Urothelium cell line (cell line): ENCODE measurements around the gene SOCS2.
"Not testable (repeated sequence)": the region's sequence is repeated elsewhere in the genome, so short reads cannot be mapped to it uniquely, and the experiment has no call there.

ENCODE experiments used
- DNase-seq: peaks from one replicate; pipeline ENCODE4 v3.0.0; 2011; ENCODE audit warnings: low spot score, mixed read lengths
- FAIRE-seq: peaks from 2 replicates; lab custom pipeline; 2011; peaks lifted over from hg19 to GRCh38; lab: Jason Lieb, UNC

SOCS2 gene, protein sequence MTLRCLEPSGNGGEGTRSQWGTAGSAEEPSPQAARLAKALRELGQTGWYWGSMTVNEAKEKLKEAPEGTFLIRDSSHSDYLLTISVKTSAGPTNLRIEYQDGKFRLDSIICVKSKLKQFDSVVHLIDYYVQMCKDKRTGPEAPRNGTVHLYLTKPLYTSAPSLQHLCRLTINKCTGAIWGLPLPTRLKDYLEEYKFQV

DNA sequence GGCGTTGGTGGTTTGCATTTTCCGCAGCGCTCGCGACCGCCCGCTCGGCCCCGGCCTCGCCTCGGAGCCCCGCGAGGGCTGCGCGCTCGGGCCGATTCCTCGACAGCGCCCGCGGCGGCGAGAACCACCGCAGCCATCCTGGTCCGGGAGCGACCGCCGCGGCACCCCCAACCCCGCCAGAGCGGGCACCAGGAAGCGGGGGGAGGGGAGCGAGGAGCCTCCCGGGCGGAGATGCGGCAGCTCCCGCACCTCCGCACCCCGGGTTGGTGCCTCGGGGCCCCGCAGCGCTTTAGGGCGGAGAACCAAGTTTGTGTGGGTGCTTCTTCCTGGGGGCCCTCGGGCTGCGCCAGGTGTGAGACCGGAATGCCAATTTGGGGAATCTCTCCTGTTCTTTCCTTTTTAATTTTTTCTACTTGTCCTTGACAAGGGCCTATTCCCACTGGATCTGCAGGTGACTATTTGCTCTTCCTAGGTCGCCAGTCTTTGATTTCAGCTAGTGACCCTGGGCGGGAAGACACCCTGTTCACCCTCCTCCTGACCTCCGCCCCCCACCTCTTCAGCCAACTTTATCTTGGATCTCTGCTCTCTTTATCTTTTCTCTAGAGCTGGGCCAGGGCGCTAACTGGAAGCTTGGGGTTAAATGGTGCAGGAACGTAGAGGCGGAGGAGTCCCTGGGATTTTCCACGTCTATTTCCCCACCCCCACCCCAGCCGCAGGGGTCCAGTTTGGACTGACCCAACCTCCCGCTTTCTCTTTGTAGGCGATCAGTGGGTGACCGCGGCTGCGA, at the start of gene SOCS2:
SOCS2 (plus strand) TSS at position 751 of the 787 bp plus-strand sequence. CDS start 223 bp downstream, outside the sequence.
- FAIRE-seq (no peak), DNase-seq (no peak)

DNA sequence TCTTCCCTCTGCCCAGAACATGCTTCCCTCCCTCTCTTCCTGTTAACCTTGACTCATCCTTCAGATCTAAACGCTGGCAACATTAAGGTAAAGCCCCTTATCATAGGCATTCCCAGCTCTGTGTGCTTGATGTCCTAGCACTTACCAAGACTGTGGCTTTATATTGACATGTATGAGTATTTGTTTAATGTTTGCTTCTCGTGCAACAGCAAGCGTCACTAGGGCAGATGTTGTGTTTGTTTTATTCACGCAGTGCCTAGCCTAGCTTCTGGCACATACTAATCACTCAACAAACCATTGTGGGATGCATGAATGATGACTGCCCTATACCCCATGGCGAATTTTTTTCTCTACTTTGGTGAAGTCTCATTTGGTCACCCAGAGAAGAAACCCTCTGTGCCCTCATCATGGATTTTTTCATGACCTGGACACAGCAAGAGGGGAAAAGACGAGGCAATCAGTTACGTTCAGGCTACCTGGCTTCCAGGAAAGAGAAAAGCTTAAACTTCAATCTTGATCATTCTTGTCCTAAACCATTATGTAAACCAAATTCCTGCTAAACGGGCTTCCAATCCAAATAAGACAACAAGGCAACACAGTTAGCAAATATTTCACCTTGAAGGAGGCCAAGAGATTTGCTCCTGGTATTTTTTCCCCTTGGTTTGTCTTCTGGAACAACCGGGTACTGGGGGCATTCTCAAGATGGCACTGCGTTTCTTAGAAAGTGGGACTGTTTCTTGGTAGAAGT, 47.9 kb upstream of the SOCS2 start:
- FAIRE-seq (no peak), DNase-seq (no peak)

DNA sequence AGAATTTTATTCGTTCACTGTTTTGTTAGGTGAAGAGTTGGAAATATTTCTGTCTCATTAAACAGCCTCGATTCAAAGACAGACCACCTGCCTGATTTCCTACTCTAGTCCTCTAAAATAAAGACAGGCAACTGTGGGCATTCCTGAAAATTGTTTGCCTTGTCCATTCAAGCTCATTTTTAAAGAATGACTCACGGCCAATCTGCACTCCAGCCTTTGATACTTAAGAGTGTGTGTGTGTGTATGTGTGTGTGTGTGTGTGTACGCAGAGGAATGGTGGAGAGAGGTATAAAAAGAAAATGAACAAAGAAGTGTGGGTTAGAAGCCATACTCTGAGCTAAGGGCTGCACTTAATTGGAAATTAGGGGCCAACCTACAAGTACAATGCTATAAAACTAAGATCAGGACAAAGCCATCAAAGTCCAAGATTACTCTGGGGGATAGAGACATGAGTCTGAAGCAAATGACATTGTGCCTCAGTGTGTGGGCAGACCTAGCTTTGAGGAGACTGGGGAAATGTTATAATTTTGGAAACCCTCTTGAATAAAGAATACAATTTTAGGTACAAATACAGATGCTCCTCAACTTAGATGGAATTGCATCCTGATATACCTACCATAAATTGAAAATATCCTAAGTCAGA, 45.6 kb upstream of the SOCS2 start:
- DNase-seq (peak; percentile 53), FAIRE-seq (no peak)

DNA sequence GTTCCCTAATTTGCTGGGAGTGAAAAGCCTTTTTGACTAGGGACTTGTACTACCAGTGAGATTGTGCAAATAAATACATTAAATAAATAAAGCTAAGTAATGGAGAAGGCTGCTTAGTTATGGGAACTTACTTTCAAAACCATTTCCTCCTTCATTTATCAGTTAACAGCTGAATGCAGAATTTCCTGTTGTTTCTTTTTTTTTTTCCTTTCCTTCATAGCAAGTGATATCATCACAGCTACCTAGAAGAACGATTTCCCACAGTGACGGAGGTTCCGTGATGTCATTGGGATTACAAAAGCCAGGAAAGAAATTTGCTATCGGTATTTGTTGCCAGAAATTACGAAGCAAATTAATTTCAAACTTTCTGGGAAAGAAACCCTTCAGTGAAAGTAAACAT, 42.1 kb upstream of the SOCS2 start:
- FAIRE-seq (no peak), DNase-seq (no peak)

DNA sequence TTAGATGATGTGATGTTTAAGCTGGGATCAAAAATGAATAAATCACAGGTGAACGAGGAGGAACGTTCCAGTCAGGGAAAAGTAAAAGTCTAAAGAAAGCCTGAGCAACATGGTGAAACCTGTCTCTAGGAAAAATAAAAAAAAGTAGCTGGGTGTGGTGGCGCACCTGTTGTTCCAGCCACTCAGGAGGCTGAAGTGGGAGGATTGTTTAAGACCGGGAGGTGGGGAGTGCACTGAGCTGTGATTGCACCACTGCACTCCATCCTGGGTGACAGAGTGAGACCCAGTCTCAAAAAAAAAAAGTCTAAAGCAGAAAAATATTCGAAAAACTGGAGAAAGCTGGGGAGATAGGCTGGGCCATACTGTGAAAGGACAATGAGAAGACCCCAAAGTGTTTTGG, 39.2 kb upstream of the SOCS2 start:
- DNase-seq, result no peak
- FAIRE-seq, result no peak

DNA sequence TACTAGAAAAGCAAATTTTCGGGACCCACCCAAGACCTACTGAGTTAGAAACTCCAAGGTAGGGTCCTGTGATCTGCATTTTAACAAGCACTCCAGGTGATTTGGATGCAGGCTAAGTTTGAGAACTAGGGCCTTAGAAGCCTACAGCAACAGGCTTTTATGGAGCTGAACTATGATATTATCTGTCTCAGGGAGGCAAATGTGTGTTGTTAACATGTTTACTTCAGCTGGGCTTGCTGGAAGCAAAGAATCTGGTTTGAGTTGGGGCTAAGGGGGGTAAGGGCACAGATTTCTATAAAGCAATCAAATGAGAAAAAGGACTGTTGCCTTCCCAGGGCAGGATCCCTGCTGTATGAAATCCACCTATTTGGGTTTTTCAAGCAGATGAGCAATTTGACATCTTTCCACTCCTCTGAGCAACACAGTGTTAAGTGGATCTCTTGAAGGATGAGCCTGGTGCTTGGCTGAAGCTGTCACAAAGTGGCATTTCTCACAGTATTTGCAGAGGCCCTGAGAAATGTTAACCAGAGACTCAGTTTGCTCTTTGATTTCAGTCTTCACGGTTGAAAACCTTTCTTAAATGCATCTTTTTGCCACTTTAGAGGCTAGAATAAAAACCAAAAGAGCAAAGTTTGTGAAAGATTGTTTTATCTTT, 36.2 kb upstream of the SOCS2 start:
- DNase-seq (no peak), FAIRE-seq (no peak)

DNA sequence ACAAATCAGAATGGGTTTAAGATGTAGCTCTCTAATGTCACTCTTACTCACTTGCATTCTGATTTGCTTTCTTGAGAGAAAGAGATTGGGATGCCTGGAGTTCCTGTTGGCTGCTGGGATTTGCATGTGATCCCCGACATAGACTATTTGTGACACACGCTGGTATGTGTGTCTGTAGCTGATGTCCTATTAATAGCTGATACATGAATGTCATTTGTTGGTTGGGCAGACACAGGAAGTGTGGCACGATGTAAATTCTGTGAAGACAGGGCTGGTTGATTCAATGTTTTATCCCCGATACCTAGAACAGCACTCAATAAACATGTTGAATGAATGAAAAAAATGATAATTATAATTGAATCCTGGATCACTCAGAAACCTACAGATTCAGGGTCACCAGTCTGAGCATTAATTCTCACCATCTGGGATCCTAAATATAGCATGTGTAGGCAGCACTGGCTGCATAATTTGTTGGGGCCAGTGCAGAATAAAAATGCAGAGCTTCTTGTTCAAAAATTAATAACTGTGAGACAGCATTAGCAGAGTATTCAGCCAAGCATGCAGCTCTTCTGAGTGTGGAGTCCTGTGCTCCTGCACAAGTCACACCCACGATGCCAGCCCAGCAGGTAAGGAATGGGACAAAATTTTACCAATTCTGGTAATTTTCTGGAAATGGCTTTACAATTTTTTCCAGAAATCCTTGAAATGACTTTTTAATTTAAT, 35.5 kb upstream of the SOCS2 start:
- FAIRE-seq (no peak), DNase-seq (no peak)

DNA sequence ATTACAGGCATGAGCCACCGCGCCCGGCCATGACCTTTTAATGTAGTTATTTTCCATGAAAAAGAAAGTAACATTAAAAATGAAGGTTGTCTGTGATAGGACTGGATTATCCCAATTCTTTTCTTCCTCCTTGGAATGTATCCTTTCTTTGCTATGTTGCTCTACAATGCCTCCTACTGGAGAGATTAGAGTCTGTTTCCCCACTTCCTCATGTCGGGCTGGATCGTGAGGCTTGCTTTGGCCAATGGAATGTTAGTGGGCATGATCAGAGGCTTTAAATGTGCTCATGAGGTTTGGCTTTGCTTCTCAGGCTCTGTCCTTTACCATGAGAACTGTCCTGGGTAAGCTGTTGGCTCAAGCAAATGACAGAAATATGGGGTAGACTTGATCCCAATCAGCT, 34.7 kb upstream of the SOCS2 start:
- DNase-seq (no peak), FAIRE-seq (no peak)

DNA sequence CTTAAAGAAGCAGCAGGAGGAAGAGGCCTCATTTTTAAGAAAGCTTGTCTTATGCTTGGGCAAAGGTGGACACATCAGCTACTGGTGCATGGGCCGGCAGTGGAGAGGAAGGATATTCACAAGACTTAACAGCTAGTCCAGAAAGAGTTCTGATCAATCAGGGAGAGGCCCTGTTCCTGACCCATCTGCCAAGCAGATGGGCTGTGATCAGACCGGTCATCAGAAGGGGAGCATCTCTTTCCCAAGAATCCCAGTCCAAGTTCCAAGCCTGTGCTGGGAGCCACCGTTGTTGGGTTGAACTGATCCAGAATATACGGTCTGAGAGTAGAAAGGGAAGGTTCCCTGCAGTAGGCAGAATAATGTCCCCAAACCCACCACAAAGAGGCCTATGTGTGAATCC, 32.7 kb upstream of the SOCS2 start:
- FAIRE-seq, result no peak
- DNase-seq, result no peak

DNA sequence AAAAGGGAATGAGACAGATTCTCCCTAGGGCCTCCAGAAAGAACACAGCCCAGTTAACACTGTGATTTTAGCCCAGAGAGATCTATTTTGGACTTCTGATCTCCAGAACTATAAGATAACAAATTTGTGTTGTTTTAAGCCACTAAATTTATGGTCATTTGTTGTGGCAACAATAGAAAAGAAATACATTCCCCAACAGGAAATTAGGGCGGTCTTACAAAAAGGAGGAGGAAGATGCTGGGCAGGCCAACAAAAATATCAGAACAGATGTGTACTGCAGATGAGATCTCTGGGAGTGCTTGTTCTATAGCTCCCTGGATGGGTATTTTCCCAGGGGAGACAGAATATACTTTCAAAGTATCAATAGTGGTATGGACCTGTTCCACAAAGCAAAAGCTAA, 32.0 kb upstream of the SOCS2 start:
- no peak for FAIRE-seq
- no peak for DNase-seq

DNA sequence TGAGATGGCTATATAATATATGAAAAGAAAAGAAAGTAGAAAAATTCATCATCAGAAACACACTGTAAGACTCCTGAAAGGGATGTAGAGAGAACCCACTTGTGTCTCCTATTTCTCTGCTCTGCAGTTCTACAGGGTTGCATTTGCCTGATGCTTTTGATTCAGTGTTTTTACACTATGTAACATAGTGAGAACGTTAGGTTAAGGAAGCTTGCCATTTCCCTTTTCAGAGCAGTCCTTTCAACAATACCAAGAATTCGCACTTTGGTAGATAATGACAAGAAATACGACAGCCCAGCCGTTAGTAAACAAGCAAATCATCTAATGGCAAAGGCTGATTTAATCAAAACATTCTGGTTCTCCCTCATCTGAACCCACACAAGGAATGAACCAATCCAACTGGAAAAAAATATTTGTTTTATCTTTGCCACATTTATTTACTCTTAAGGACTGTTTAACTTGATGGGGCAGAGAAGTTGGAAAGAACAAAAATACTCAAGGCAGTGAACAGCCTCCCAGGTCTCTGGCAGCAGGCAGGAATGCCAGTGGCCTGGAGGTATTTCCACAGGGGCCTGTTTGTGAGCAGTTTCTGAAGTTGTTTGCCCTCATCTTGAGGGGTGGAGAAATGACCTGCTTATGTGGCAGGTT, 30.8 kb upstream of the SOCS2 start:
- no peak for DNase-seq
- no peak for FAIRE-seq

DNA sequence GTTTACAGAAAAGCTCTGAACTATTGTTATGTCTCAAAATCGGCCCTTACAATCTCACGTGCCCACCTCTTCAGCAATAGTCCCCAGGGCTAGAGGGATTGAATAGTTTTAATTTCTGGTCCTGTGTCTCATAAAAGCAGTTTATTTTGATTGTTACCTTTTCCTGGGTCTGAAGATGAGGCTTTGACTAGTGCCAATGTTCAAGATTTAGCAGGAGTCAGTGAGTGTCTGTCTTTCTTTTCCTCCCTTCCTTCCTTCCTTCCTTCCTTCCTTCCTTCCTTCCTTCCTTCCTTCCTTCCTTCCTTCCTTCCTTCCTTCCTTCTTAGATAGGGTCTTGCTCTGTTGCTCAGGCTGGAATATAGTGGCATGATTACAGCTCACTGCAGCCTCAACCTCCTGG, 24.7 kb upstream of the SOCS2 start:
- no peak for FAIRE-seq
- no peak for DNase-seq

DNA sequence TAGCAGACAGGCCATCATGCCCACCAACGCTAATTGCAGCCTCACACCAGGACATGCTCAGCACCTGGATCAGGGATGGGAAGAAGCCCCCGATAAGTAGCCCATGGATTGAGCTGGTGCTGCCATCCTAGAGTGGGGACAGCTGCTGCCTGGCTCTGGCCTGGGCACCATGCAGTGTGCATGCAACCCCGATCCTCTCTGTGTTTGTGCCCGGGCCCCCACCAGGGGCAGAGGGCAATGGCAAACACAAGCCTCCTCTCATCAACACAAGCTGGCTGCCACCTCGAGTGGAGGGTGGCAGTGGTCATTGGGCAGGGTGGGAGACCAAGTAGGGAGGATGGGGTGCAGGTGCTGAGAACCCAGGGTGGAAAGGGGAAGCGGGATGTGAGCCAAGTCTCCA, 23.3 kb upstream of the SOCS2 start:
- no peak for DNase-seq
- FAIRE-seq, result no peak

DNA sequence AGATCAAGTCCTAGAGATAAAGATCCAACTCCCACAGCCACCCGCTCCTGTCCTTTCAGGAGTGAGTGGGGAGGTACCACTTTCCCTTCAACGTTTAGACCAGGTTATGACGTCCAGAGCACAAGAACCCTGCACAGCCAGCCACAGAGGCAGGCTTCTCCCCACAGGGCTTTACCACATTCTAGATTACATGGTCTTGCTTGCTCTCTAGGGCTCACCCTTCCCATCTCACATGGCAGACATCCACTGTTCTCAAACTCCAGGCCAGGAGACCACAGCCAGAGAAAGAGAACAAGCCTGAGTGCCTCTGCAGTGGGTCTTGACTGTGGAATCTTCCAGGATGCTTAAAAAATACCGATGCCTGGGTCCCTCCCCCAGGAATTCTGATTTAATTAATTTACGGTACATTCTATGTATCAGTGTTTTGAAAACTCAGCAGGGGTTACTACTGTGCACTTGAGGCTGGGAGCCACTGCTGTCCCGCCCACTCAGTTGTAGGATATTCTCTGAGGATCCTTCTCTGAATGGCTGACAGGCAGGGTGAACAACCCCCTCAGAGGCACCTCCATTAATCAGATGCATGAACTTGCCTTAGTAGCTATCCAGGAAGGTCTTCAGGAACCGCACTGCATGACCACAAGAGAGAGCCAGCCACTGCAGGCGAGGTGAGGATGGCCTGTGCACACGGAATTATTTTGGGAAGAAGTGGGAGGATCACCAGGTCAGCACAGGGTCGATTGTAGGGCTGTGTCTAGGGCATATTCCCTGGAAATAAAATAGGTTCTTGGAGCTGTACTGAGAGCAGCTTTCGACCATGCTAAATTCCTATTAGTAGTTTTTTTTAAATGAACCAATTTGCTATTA, 21.5 kb upstream of the SOCS2 start:
- FAIRE-seq, result no peak

DNA sequence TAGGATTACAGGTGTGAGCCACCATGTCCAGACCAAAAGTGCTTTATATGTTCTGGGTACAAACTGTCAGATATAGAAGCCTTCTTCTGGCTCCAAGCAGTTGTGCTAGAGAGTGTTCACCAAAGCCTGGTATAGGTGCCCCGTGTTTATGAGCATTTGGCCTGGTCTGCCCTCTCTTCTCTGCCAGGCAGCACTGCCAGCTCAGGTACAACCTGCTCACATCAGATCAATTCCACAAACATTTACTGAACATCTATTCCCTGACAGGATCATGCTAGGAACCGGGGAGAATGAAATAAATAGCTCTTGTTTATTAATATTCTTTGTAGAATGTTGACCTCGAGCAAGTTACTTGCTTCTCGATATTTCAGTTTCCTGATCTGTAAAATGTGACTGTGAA, 20.0 kb upstream of the SOCS2 start:
- no peak for DNase-seq
- FAIRE-seq, result no peak

More for the DNA sequence above, 21.5 kb upstream of the SOCS2 start:
- DNase-seq, result no peak

DNA sequence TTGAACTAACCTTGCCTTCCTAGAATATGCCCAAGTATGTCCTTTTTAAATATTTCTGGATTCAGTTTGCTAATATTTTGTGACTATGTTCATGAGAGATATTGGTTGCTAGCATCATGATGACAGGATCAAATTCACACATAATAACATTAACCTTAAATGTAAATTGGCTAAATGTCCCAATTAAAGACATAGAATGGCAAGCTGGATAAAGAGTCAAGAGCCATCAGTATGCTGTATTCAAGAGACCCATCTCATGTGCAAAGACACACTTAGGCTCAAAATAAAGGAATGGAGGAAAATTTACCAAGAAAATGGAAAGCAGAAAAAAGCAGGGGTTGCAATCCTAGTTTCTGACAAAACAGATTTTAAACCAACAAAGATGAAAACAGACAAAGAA, 14.6 kb upstream of the SOCS2 start:
- not testable (repeated sequence) for DNase-seq, FAIRE-seq

DNA sequence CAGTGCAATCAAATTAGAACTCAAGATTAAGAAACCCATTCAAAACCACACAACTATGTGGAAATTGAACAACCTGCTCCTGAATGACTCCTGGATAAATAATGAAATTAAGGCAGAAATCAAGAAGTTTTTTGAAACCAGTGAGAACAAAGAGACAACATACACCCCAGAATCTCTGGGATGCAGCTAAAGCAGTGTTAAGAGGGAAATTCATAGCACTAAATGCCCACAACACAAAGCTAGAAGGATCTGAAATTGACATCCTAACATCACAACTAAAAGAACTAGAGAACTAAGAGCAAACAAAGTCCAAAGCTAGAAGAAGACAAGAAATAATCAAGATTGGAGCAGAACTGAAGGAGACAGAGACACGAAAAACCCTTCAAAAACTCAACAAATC, 13.8 kb upstream of the SOCS2 start:
- not testable (repeated sequence) for DNase-seq, FAIRE-seq

DNA sequence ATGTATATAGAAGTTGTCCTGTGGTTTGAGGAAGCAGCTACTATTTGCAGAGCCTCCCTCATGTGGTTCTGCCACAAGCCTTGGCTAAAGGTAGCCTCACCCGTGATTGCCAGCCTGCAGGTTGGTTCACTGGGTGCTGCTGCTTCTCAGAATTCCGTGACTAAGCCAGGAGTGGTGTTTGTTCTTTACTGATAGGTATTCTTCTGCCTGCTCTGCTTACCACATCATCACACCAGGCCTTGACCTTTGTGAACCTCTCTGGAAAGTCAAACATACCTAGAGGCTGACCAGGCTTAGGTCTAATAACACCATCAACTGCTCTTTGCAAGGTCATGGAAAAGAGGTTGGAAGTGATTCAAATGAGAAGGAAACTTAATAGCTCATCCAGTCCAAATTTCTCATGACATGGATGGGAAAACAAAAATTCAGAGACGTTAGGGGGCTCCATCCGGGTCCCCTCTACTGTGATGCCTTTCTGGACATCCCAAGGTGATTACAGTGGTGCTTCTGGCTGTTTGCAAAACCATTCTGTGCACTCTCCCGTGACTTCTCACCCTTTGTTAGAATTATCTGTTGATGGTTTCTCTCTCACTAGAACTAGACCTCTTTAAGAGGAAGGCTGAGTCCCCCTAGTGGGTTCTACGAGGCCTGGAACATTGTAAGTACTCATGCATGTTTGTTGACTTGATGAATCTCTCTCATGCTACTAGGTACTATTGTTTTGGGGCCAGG, 8.5 kb upstream of the SOCS2 start:
- no peak for FAIRE-seq

More for the DNA sequence above, 8.5 kb upstream of the SOCS2 start:
- peak; percentile 33 for DNase-seq
